GM23338 (cell line): ENCODE measurements around the gene KRT15. TPM values are rescaled to one million over a fixed set of nuclear protein-coding genes. Genes with fewer than 3 reads are reported as not detected.

Experiments
- ATAC-seq: fragments of 200-7000 bp; cut with Tn5 transposase; 3 replicates; pipeline ENCODE4 v1.9.1; 2020
- DNase-seq: peaks from one replicate; pipeline ENCODE4 v3.0.0-alpha.2; 2015; ENCODE audit warnings: low spot score
- H2AFZ ChIP-seq: fragments of 200-600 bp; sonication (generic); 2 replicates; pipeline ENCODE4 v1.8.0; 2016; ENCODE audit warnings: antibody characterized with exemption, mild to moderate bottlenecking, moderate library complexity
- H3F3A ChIP-seq: fragments of 200-600 bp; sonication (generic); replicated peaks from 2 replicates; pipeline ENCODE4 v1.8.0; 2017; ENCODE audit warnings: antibody characterized with exemption, mixed run types, low read depth
- H3K27ac ChIP-seq: fragments of 200-600 bp; sonication (generic); 2 replicates; pipeline ENCODE4 v1.6.1; 2016; ENCODE audit warnings: low read depth
- H3K27me3 ChIP-seq: fragments of 200-600 bp; sonication (generic); 2 replicates; pipeline ENCODE4 v1.8.0; 2016; ENCODE audit warnings: mild to moderate bottlenecking, mixed run types, moderate library complexity; ENCODE audit not compliant: insufficient read depth
- H3K36me3 ChIP-seq: fragments of 200-600 bp; sonication (generic); 2 replicates; pipeline ENCODE4 v1.8.0; 2016; ENCODE audit warnings: mild to moderate bottlenecking; ENCODE audit not compliant: insufficient read depth
- H3K4me1 ChIP-seq: fragments of 200-600 bp; sonication (generic); 2 replicates; pipeline ENCODE4 v1.8.0; 2016; ENCODE audit warnings: mild to moderate bottlenecking, moderate library complexity; ENCODE audit not compliant: insufficient read depth
- H3K4me2 ChIP-seq: fragments of 200-600 bp; sonication (generic); 2 replicates; pipeline ENCODE4 v1.7.1; 2017; ENCODE audit warnings: mixed run types
- H3K4me3 ChIP-seq: fragments of 200-600 bp; sonication (generic); 2 replicates; pipeline ENCODE4 v1.6.1; 2016; ENCODE audit warnings: mixed run types
- H3K79me2 ChIP-seq: fragments of 200-600 bp; sonication (generic); replicated peaks from 2 replicates; pipeline ENCODE4 v1.8.0; 2017; ENCODE audit warnings: mild to moderate bottlenecking; ENCODE audit not compliant: insufficient read depth
- H3K9me2 ChIP-seq: fragments of 200-600 bp; sonication (generic); 2 replicates; pipeline ENCODE4 v1.8.0; 2017; ENCODE audit not compliant: insufficient read depth
- H4K20me1 ChIP-seq: fragments of 200-600 bp; sonication (generic); replicated peaks from 2 replicates; pipeline ENCODE4 v1.8.0; 2017; ENCODE audit warnings: mild to moderate bottlenecking; ENCODE audit not compliant: insufficient read depth
- H3K27ac Mint-ChIP-seq: 2 replicates; pipeline ENCODE4 v1.8.0; 2020; ENCODE audit warnings: inconsistent platforms, mild to moderate bottlenecking, moderate library complexity, mixed read lengths
- H3K27me3 Mint-ChIP-seq: 3 replicates; pipeline ENCODE4 v1.8.0; 2022; ENCODE audit warnings: low read depth, mild to moderate bottlenecking, moderate library complexity, mixed read lengths, inconsistent platforms; ENCODE audit not compliant: insufficient read depth, poor library complexity
- H3K36me3 Mint-ChIP-seq: 3 replicates; pipeline ENCODE4 v1.8.0; 2021; ENCODE audit warnings: low read depth, mild to moderate bottlenecking, inconsistent platforms, moderate library complexity, mixed read lengths
- H3K4me1 Mint-ChIP-seq: 3 replicates; pipeline ENCODE4 v1.8.0; 2020; ENCODE audit warnings: mild to moderate bottlenecking, inconsistent platforms, mixed read lengths
- H3K4me3 Mint-ChIP-seq: 3 replicates; pipeline ENCODE4 v1.8.0; 2021; ENCODE audit warnings: moderate library complexity, mild to moderate bottlenecking, inconsistent platforms, mixed read lengths
- H3K9me3 Mint-ChIP-seq: 3 replicates; pipeline ENCODE4 v1.8.0; 2020; ENCODE audit warnings: moderate library complexity, mild to moderate bottlenecking, inconsistent platforms, mixed read lengths
- CTCF ChIP-seq, 2 experiments: fragments of 200-600 bp in 1 of 2; sonication (generic) in 1 of 2; conservative IDR thresholded peaks; 2 replicates each; pipeline versions ENCODE4 v1.5.1 to v1.6.1; 2016 to 2017; ENCODE audit warnings: antibody characterized with exemption in 2 of 2, low read depth in 2 of 2, mild to moderate bottlenecking in 2 of 2, moderate library complexity in 1 of 2
- JUNB ChIP-seq: IDR thresholded peaks from one replicate; pipeline ENCODE4 v1.6.1; 2016; ENCODE audit warnings: antibody characterized with exemption; ENCODE audit not compliant: unreplicated experiment
- STAT1 ChIP-seq: IDR thresholded peaks from one replicate; pipeline ENCODE4 v1.6.1; 2016; ENCODE audit warnings: antibody characterized with exemption; ENCODE audit not compliant: unreplicated experiment
- ZNF114 ChIP-seq: fragments of 250-450 bp; sonication (Bioruptor Pico); IDR thresholded peaks from 2 replicates; pipeline ENCODE4 v1.5.0; 2020; ENCODE audit warnings: mild to moderate bottlenecking, moderate library complexity
- ZNF331 ChIP-seq: fragments of 250-450 bp; sonication (Bioruptor Pico); IDR thresholded peaks from 2 replicates; pipeline ENCODE4 v1.5.0; 2020; ENCODE audit warnings: low read depth, mild to moderate bottlenecking, moderate library complexity
- polyA plus RNA-seq: library from polyadenylated mRNA; unstranded; fragments of >200 nt; fragmentation: Nextera tagmentation; extraction: Ambion mirVana; gene quantifications from 2 replicates; pipeline ENCODE4 v1.2.1, GENCODE V29; 2016
- total RNA-seq: library from RNA; depleted of rRNA; stranded (reverse); fragments of >200 nt; shearing (Covaris generic); gene quantifications from 2 replicates; pipeline ENCODE4 v1.2.3, GENCODE V29; 2014
- TF ChIP-seq, protein P1 (sequence below): fragments of 250-450 bp; sonication (Bioruptor Pico); IDR thresholded peaks from 2 replicates; pipeline ENCODE4 v1.5.0; 2020; ENCODE audit warnings: mild to moderate bottlenecking, moderate library complexity
- TF ChIP-seq, protein P2 (sequence below): IDR thresholded peaks from 2 replicates; pipeline ENCODE4 v1.6.1; 2016; ENCODE audit warnings: antibody characterized with exemption

KRT15 gene
- total and polyA plus RNA-seq, 2 experiments from 2014 or later, result 0.03 TPM; not detected in 1

- TF ChIP-seq, protein P1, sequence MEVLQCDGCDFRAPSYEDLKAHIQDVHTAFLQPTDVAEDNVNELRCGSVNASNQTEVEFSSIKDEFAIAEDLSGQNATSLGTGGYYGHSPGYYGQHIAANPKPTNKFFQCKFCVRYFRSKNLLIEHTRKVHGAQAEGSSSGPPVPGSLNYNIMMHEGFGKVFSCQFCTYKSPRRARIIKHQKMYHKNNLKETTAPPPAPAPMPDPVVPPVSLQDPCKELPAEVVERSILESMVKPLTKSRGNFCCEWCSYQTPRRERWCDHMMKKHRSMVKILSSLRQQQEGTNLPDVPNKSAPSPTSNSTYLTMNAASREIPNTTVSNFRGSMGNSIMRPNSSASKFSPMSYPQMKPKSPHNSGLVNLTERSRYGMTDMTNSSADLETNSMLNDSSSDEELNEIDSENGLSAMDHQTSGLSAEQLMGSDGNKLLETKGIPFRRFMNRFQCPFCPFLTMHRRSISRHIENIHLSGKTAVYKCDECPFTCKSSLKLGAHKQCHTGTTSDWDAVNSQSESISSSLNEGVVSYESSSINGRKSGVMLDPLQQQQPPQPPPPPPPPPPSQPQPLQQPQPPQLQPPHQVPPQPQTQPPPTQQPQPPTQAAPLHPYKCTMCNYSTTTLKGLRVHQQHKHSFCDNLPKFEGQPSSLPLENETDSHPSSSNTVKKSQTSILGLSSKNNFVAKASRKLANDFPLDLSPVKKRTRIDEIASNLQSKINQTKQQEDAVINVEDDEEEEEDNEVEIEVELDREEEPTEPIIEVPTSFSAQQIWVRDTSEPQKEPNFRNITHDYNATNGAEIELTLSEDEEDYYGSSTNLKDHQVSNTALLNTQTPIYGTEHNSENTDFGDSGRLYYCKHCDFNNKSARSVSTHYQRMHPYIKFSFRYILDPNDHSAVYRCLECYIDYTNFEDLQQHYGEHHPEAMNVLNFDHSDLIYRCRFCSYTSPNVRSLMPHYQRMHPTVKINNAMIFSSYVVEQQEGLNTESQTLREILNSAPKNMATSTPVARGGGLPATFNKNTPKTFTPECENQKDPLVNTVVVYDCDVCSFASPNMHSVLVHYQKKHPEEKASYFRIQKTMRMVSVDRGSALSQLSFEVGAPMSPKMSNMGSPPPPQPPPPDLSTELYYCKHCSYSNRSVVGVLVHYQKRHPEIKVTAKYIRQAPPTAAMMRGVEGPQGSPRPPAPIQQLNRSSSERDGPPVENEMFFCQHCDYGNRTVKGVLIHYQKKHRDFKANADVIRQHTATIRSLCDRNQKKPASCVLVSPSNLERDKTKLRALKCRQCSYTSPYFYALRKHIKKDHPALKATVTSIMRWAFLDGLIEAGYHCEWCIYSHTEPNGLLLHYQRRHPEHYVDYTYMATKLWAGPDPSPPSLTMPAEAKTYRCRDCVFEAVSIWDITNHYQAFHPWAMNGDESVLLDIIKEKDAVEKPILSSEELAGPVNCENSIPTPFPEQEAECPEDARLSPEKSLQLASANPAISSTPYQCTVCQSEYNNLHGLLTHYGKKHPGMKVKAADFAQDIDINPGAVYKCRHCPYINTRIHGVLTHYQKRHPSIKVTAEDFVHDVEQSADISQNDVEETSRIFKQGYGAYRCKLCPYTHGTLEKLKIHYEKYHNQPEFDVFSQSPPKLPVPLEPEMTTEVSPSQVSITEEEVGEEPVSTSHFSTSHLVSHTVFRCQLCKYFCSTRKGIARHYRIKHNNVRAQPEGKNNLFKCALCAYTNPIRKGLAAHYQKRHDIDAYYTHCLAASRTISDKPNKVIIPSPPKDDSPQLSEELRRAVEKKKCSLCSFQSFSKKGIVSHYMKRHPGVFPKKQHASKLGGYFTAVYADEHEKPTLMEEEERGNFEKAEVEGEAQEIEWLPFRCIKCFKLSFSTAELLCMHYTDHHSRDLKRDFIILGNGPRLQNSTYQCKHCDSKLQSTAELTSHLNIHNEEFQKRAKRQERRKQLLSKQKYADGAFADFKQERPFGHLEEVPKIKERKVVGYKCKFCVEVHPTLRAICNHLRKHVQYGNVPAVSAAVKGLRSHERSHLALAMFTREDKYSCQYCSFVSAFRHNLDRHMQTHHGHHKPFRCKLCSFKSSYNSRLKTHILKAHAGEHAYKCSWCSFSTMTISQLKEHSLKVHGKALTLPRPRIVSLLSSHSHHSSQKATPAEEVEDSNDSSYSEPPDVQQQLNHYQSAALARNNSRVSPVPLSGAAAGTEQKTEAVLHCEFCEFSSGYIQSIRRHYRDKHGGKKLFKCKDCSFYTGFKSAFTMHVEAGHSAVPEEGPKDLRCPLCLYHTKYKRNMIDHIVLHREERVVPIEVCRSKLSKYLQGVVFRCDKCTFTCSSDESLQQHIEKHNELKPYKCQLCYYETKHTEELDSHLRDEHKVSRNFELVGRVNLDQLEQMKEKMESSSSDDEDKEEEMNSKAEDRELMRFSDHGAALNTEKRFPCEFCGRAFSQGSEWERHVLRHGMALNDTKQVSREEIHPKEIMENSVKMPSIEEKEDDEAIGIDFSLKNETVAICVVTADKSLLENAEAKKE, result no peak
- TF ChIP-seq JUNB, result no peak
- TF ChIP-seq ZNF331, result no peak
Observed at GRCh38 chr17:41466988-41467387, 51.7 kb downstream of the KRT15 start, which contains the start of gene KRT32 (continued).

GRCh38 chr17:41464682-41465081 is 54.0 kb downstream of the KRT15 start:
- Histone ChIP-seq H3K27ac (no peak overlapping the region), H3K36me3 (no peaks in the 10 kb centered on the region), H3K79me2 (no peaks in the 10 kb centered on the region), H3K4me2 (no peak overlapping the region), H3F3A (no peaks in the 10 kb centered on the region), H4K20me1 (no peaks in the 10 kb centered on the region), H3K27me3 (no peaks in the 10 kb centered on the region), H3K4me1 (no peaks in the 10 kb centered on the region), H3K9me2 (0 out of 2 replicates have a peak, but pooled peaks cover 7% of the 10 kb centered on the region), H2AFZ (no peak overlapping the region), H3K4me3 (no peak overlapping the region)
- Mint-ChIP-seq H3K27me3 (peaks cover 5% of the 10 kb centered on the region), H3K4me1 (no peaks in the 10 kb centered on the region), H3K36me3 (no peaks in the 10 kb centered on the region), H3K27ac (no peak overlapping the region), H3K4me3 (no peak overlapping the region), H3K9me3 (peaks cover 6% of the 10 kb centered on the region; the same call in 2 of the 3 replicates)
- DNase-seq, result no peak
- no peak for ATAC-seq
- TF ChIP-seq, protein P1, result no peak
- TF ChIP-seq, protein P2, sequence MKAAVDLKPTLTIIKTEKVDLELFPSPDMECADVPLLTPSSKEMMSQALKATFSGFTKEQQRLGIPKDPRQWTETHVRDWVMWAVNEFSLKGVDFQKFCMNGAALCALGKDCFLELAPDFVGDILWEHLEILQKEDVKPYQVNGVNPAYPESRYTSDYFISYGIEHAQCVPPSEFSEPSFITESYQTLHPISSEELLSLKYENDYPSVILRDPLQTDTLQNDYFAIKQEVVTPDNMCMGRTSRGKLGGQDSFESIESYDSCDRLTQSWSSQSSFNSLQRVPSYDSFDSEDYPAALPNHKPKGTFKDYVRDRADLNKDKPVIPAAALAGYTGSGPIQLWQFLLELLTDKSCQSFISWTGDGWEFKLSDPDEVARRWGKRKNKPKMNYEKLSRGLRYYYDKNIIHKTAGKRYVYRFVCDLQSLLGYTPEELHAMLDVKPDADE, result no peak
- TF ChIP-seq ZNF114 (CRISPR knock-in tag), result no peak
- no peak for TF ChIP-seq CTCF (conservative IDR thresholded peaks at IDR 0.05; ENCODE audit: low read depth in 2 of 2)
- TF ChIP-seq STAT1, result no peak
